HepG2 (cell line): ENCODE measurements around the gene SPP2.

Experiments
- PRDM15 ChIP-seq: sonication (generic); formaldehyde crosslinking; IDR thresholded peaks from 2 replicates; pipeline ENCODE4 v1.4.0; 2020; ENCODE audit warnings: missing genetic modification reagents
- SUZ12 ChIP-seq: fragments of 150-350 bp; IDR thresholded peaks from 2 replicates; pipeline ENCODE4 v1.6.1; 2014; ENCODE audit warnings: low read depth, low read length

GRCh38 chr2:234026693-234027254 is 23.7 kb upstream of the SPP2 start:
- TF ChIP-seq SUZ12 (no peak), PRDM15 (CRISPR knock-in tag) (no peak)
